Measurements from ENCODE around the gene HNRNPM.

HNRNPM gene

DNA sequence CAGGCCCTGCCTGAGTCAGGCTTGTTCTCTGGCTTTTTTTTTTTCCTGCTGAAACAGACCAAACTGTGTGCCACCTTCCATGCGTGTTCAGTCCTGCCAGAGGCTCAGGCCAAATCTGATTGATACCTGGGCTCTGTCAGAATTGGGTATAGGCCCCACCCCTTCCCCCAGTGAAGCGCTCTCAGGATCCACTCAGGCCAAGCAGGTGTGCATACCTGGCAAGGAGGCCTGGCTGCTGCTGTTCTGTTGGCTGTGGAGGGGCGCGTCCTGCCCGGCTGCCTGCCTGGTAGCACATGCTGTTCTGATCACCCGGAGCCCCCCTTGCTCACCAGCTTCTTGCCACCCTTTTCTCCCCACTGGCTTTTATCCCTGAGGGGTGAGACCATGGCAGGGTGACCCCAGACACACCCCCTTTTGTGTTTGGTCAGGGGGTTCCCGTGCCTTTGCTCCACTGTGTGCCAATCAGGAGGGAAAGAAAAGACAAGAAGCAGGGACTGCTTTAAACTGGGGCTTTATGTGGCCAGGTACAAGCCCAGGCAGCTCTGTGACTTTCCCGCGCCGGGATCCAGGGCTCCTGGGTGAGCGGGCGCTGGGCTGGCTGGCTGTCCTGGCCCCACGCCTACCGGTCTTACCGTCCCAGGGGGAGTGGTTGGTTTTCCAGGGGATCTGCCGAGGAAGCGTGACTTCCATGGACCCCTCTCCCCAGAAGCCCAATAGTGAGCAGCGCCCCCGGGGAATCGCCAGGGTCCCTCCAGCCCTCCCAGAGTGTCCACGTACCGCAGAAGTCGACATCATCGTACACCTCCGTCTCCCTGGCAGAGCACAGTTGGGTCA lies 45.0 kb downstream of the HNRNPM start:
- peak; percentile 57 for DNase-seq

DNA sequence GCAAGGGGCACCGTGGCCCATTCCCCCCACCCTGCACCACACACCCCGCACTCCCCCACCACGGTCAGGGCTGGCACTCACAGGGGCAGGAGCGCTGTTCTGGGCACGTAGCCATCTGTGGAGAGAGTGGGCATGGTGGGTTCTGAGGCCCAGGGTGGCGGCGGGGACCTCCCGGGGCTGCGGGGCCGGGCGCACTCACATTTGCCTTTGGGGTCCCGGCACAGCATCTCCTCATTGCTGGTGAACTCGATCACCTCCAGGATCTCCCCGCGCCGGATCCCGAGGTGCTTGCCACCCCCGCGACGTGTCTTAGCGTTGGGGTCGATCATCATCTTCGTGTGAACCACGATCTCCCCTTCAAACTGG lies 45.6 kb downstream of the HNRNPM start:
- DNase-seq = no peak

DNA sequence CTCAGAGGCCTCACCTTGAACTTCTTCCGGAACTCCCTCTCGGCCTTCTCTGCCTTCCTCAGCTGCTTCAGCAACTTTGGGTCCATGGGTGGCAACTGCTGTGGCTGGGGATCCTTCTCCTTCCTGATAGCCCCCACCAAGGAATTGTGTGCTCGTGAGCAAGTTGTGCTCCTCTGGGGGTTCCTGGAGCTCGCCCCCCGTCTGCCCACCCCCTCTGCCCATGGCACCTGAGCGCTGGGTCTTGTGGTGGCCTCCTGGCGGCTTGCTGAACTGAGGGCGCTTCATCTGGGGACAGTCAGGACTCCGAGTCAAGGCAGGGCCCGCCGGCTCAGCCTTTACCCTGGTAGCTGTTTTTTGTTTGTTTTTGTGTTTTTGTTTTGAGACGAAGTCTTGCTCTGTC lies 46.1 kb downstream of the HNRNPM start:
- DNase-seq = no peak

DNA sequence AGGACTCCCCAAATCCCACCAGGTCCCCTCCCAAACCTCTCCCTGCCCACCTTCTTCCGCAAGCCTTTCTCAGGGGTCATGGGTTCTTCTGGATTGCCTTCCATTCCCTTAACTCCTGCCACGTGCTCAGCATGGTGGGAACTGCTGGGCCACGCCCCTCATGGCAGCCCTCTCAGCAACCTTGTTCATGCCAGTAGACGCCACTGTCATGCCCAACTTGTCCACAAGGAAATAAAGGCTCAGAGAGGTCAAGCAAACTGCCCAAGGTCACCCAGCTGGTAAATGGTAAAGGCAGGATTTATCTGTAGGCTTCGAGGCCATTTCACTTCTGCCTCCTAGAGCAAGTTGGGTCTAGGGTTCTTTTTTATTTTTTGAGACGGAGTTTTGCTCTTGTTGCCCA lies 46.8 kb downstream of the HNRNPM start:
- no peak for DNase-seq

DNA sequence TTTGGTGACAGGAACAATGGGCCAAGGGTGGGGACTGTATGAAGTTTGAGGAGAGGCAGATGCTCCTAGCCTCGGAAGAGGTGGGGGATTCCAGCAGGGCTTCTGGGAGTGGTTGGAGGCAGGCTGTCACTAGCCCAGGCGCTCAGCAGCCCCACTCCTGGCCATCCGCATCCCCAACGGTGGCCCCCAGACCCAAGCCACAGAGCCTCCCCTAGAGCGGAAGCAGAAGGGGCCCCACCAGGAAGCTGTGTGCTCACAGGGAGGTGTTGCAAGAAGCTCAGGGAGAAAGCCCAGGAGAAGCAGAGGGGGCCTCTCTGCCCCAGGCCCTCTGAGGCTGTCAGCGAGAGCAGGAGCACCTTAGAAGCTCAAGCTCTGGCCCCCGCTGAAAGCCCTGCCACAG lies 49.4 kb downstream of the HNRNPM start:
- DNase-seq = no peak

DNA sequence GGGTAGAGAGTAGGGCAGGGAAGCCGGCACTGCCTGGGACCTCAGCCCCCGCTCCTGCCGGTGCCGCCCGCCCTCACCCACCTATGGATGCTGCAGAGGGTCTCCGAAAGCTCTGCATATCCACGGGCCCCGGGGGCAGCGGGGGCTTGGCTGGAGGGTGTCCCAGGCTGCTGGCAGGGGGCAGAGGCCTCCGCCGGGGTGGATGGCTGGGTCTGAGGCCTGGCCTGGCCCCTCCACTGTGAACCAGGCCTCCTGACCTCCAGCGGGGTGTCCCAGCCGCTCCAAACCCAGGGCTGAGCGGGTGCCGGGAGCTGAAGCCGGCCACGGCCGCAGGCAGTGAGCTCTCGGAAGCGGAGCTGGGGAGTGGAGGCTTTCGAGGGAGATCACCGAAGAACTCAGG lies 53.5 kb downstream of the HNRNPM start:
- DNase-seq = no peak

DNA sequence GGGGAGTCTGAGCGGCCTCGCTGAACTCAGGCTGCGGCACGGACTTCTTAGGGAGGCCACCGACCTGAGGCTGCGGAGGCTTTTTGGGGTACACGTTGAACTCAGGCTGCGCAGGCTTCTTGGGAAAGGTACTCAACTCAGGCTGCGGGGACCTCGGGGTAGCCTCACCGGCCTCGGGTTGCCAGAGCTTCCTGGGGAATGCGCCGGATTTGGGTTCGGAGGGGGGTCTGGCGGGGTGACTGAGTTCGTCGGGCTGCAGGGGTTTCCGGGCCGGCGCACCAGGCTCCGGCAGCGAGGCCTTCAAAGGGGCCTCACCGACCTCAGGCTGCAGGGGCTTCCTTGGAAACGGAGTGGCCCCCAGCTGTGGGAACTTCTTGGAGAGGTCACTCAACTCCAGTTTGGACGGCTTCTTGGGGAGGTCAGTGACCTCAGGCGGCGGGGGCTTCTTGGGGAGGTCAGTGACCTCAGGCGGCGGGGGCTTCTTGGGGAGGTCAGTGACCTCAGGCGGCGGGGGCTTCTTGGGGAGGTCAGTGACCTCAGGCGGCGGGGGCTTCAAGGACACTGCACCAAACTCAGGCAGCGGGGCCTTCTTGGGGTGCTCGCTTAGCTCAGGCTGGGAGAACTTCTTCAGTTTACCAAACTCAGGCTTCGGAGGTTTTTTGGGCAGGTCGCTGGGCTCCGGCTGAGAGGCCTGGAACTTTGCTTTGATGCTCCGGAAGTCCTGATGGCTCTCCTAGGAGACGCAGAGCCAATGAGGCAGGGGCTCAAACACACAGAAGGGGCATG lies 54.5 kb downstream of the HNRNPM start:
- no peak for DNase-seq

DNA sequence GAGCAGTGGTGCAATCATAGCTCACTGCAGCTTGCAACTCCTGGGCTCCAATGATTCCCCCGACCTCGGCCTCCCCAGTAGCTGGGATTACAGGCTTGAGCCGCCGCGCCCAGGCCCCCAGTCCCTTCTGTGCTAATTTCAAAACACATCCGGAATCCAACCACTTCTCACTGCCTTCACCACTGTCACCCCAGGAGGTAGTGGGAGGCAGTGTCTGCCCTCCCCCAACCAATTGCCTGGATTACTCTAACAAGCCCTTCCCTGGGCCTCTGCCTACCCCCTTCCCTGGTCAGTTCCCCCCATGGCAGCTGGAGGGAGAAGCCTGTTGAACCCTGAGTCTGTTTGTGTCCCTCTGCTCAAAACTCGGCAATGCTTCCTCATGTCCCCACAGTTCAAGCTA lies 55.4 kb downstream of the HNRNPM start:
- DNase-seq = no peak

DNA sequence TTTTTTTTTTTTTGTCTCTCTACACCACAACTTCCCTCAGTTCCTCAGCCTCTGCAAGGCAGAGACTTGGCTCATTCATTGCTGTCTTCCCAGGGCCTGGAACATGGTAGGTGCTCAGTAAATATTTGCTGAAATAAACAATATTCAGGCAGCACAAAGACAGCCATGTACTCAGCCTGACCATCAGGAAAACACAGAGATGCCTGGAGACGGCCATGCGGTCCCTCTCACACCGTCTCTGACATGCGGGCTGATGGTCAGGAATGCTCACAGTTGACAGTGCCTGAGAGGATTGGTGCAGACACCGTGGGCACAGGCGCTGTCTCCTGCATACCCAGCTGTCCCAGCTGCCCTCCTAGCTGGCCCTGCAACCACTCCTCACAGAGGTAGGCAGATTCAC lies 56.7 kb downstream of the HNRNPM start:
- DNase-seq = no peak

DNA sequence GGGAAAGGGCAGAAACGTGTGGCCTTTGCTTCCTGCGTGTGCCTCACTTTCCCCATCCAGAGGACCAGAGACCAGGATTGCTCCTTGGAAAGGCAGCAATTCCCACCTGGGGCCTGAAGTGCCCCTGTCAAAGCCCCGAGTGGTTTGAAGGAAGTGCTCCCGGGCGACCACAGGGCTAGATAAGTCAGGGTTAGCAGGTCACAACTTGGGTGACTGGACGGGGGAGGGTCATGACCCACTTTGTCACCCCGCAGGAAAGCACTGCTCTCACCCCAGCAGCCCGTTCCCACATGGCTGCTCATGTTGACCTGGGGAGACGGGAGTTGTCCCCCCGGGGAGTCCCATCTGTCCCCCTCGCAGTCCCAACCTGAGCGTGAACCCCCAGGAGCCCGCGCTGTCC lies 57.2 kb downstream of the HNRNPM start:
- DNase-seq = no peak

DNA sequence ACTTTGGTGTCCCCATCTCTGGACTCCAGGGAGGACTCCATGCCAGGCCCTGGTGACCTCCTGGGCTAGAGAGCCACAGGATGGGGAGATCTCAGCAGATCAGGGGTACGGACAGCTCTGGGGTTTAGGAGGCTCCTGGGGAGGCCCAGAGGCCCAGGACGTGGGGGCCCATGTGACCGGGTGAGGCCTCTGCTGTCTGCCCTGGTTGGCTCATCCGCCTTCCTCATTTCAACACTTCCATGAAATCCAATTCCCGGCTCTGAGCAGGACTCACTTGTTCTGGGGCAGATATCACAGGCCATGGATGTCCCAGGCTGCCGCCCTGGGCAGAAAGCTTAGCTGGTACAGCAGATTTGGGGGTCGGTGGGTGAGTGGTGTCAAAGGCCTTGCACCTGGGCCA lies 58.7 kb downstream of the HNRNPM start:
- no peak for DNase-seq

DNA sequence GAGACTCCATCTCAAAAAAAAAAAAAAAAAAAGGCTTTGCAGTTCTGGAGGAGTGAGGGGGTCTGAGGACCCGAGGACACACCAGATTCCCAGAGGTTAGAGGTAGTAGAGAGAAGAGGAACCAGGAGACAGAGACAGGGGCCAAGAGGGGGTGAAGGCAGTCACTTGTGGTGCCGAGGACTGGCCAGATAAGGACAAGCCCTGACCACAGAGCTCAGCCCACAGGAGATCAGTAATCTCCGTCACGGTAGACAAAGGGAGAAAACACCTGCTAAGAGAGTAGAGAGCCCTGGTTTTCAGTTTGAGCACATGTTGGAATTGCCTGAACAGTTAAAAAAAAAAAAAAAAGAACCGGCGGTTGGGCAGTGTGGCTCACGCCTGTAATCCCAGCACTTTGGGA lies 59.4 kb downstream of the HNRNPM start:
- DNase-seq = no peak

DNA sequence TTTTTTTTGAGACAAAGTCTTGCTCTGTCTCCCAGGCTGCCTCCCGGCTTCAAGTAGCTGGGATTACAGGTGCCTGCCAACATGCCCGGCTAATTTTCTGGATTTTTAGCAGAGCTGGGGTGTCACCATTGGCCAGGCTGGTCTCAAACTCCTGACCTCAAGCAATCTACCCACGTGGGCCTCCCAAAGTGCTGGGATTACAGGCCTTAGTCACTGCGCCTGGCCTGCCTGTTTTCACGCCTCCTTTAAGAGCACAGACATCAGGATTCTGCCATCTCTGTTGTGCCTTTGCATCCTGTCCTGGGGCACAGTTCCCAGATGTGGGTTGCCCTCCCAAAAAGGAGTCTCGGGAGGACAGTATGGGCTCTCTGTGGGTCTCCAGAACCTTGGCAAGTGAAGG lies 60.1 kb downstream of the HNRNPM start:
- DNase-seq = no peak

DNA sequence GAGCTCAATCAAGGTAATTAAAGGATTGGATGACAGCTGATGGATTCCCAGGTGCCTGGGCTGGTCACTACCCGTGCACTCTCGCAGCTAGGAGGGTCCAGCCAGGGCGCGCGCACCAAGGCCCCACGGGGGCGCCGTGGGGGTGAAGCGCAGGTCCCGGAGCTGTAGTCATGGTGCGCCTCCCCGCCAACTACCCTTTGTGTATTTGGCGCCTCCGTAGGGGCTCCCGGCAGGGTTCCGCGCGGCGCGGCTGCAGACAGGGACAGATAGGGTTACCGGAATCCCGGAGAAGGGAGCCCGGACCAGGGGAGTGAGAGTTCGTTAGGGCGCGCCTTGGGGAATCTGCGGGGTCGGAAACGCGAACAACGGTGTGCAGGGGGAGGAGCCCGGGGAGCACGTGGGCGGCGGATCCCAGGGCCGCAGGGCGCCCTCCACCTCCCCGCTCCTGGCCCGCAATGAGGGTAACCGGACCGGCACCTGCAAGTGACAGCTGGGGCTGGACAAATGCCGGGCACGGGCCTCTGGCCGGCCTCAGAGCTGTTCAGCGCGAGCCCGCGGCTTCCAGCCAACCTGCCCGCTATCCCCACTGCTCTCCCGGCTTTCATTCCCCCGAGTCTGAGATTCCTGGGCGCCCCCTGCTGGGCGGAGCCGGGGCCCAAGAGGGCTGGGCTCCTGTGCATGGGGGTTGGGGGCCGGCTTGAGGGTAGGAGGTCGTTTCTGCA lies 61.1 kb downstream of the HNRNPM start:
- no peak for DNase-seq

DNA sequence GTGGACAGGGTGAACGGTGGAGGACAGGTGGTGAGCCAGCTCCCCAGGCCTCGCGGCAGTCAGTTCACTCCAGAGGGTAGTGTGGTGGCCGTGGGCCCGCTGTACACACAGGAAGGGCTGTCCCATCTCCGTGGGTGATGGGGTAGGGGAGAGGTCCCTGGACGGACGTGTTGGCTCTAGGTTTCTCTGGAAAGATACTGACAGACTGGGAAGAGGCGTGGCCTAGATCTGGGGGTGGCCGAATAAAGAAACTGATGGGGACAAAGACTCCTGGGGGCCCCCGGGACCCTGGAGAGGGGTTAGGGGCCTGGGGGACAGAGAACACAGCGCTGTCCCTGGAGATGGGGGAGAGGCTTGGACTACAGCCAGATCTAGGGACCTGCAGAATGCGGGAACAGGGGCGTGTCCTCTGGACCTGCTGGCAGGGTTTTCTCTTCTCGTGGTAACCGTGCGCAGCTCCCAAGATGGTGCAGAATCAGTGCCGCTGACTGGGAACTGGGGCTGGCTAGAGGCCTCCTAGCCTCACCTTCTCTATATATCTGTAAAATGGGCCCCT lies 61.7 kb downstream of the HNRNPM start:
- DNase-seq = no peak

DNA sequence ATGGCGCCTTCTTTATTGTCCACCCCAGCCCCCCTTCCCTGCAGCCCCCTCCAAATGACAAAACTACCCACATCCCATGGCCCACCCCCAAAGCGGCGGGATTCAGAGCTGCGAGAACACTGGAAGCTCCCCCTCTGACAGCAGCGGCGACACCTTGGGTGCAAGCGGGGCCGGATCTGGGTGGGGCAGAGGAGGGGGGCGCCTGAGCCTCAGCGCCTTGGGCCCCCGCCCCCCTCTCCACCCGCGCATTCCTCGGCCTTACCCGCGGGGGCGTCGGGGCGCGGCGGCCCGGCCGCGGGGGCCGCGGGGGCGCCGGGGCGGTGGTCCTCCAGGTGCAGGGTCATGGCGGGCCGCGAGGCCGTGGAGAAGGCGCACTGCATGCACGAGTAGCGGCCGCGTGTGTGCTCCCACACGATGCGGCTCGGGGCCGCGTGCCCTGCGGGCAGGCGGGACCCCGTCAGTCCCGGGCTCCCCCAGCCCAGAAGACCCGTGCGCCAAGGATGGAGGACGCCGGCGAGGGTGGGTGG lies 65.9 kb downstream of the HNRNPM start:
- no peak for DNase-seq

DNA sequence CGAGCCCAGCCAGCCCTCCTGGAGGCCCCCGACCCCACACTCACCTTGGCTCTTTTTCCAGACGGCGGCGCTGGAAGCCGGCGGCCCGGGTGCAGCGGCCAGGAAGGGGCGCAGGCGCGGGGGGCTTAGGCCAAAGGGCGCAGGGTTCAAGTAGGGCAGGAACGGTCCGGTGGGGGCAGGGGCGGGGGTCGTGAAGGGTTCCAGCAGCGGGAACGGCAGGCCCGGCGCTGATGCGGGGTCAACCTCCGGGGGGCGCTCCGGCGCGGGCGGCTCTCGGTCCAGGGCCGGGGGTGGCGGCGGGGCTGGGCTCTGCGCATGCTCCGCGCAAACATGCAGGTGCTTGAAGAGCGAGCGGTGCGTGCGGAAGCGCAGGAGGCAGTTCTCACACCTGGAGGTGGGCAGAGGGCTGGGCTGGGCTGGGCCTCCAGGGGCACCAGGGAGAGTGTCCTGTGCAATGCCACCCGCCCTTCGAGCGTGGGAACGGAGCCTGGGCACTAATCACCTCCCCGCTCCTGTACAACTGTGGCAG lies 66.9 kb downstream of the HNRNPM start:
- DNase-seq = no peak

DNA sequence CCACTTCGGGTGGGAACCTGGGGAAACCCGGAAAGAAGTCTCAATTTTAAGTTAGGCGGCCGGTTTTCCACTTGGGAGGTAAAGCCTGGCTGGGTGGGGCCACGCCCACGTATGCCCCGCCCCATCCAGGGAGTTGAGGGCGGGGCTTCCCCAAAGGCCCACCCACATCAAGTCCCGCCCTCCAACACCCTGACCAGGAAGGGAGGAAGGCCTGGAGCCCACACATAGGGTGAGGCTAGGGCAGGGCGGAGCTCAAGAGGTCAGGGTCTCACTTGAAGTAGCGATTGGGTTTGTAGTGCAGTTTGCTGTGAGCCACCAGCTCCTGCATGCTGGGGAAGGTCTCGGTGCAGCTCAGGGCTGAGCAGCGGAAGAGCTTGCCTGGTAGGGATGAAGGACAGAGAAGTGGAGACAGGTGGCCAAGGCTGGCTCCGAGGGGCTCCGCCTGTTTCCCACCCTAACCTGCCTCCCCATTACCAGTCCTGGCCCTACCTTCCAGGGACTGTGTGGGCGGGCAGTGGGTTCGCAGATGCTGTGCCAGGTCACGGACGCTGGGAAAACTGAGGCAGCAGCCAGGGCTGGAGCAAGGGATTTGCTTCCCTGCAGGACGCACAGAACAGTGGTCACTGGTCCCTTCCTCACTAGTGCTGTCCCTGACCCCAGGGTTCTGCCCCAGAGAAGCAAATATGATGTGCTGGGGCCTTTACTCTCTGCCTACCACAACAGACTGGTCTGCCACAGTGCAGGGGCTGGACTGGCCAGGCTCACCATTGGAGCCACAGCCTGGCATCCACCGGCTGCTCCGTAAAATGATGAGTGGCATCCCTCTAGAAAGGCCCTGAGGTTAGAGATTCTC lies 67.6 kb downstream of the HNRNPM start:
- DNase-seq = no peak

DNA sequence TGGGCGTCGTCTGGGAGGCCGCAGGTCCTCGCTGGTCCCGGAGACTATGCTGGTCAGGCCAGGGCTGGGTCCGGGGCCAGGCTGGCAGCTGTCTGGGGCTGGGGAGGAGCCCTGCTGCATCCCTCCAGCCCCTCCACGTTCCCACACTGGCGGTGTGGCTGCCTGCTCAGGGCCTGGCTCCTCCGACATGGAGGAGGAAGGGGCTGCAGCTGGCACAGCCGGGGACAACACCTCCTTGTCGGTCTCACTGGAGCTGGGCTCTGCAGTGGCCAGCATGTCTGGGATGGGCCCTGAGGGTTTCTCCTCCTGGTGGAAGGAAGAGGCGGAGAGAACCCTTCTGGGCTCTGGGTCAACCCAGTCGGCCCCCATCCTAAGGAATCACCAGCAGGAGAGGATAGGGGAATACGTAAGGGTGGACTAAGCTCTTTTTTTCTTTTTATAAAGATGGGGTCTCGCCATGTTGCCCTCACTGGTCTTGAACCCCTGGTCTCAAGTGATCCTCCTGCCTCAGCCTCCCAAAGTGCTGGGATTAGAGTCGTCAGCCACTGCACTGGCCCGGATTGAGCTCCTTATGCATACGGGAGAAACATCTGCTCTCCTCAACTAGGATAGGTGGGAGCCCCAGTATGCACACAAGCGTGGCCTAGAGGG lies 68.4 kb downstream of the HNRNPM start:
- DNase-seq = no peak

DNA sequence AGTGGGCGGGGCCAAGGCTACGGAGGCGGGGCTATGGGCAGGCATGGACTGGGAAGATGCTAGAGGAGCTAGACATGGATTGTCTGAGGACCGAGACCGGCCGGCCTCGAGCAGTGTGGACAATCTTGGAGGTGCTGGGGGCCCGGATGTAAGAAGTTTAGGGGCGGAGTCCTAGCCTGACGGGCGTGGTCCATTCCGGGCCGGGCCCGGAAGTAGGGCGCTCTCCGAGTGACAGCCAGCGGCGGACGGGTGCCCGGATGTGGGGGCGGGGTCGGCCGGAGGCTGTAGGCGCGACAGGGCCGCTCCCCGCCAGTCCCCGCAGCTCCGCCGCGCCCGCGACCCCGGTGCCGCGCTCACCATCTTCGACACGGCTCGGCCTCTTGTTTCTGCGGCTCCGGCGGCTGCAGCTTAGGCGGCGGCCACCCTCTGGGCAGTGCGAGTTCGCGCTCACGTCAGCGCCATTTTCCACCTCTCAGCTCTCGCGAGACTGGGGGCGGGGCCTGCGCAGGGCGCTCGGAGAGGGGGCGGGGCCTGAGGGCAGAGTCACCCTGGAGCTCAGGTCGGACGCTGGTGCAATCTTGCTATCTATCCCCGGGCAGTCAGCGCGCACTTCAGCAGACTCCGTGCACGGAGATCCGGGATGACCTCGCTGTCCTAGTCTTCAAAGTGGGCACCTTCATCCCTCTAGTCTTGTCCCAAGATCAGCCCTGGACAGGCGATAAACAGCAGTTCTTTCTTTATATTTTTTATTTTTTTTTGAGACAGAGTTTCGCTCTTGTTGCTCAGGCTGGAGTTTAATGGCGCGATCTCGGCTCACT lies 69.1 kb downstream of the HNRNPM start, which contains the start of gene ZNF414:
ZNF414 (minus strand) TSS at position 481 of the 818 bp plus-strand sequence; CDS start at position 360, 121 bp downstream.
- DNase-seq = peak; percentile 84
